HCT116 (cell line): ENCODE measurements around the gene GFM1.

Experiments used
- CTCF ChIP-seq, 3 experiments: fragments of 200-600 bp in 1 of 3; sonication (generic) in 1 of 3; IDR thresholded peaks in 2 of 3; conservative IDR thresholded peaks in 1 of 3; 2 replicates each; pipeline ENCODE4 v1.5.1; 2012 to 2017; ENCODE audit warnings: low read depth in 2 of 3, low read length in 2 of 3, antibody characterized with exemption in 1 of 3, borderline replicate concordance in 1 of 3, control low read depth in 1 of 3, mild to moderate bottlenecking in 1 of 3, mixed read lengths in 1 of 3, mixed run types in 1 of 3, moderate library complexity in 1 of 3; ENCODE audit not compliant: insufficient read depth in 1 of 3
- EZH2phosphoT487 ChIP-seq: fragments of 200-600 bp; IDR thresholded peaks from 2 replicates; pipeline ENCODE4 v1.6.1; 2018; ENCODE audit warnings: antibody characterized with exemption, borderline replicate concordance
- MAX ChIP-seq: IDR thresholded peaks from 2 replicates; pipeline ENCODE4 v1.6.1; 2012

GRCh38 chr3:158663246-158663645, 18.9 kb downstream of the GFM1 start:
- no peak for TF ChIP-seq CTCF (IDR thresholded peaks at IDR 0.05 in 2 of 3, conservative IDR thresholded peaks at IDR 0.05 in 1 of 3; ENCODE audit: borderline replicate concordance in 1 of 3, insufficient read depth in 1 of 3, low read depth in 2 of 3, low read length in 2 of 3)
- no peak for TF ChIP-seq EZH2phosphoT487
- TF ChIP-seq MAX: no peak
